GM15510 (cell line): ENCODE data around the gene ACADM.

Experiments
- POLR2A ChIP-seq: IDR thresholded peaks from 3 replicates; pipeline ENCODE4 v1.6.1; 2011; ENCODE audit warnings: borderline replicate concordance; ENCODE audit not compliant: insufficient read length; ENCODE audit errors: extremely low read depth

Gene ACADM

DNA sequence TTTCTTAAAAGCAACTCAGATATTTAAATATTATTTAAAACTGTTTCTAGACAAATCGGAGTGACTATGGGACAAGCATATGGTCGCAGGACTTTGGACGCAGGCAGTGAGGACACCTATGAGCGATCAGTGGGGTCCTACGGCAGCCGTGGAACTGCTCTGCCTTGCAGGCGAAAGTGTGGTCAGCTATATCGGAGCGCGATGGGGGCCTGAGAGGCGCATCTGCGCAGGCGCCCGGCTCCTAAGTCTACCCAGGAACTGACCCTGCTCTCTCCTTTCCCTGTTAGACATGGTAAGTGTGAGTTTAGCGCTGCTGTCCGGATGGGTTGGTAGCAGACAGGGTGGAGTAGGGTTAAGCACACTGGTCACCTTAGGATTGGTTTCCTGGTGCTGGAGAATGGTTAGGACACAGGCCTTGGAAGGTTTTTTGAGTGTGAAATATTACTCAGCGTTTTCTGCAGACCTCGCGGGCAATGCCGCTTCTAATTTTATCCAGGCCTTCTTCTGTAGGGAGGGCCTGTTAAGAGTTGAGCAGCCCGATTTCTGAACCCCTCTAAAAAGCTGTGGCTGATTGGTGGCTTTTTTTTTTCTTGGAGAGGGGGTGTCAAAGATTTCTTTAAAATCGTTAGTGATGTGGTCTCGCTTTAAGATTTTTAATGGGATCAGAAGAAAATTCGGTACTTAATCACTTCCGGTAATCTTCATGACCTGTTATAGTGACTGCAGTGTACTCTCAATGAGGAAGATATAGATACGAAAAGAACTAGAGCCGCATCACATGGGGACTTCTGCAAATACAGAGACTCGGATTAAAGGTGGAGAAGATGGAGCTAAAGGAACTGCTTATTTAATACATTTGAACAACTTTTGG lies 61.7 kb downstream of the ACADM start, which contains the start of gene RABGGTB:
Gene RABGGTB, plus strand, starts transcription at position 274 of the 871 bp plus-strand sequence. Its CDS starts 16 bp downstream, at position 290.
- TF ChIP-seq POLR2A: peak; percentile 99

DNA sequence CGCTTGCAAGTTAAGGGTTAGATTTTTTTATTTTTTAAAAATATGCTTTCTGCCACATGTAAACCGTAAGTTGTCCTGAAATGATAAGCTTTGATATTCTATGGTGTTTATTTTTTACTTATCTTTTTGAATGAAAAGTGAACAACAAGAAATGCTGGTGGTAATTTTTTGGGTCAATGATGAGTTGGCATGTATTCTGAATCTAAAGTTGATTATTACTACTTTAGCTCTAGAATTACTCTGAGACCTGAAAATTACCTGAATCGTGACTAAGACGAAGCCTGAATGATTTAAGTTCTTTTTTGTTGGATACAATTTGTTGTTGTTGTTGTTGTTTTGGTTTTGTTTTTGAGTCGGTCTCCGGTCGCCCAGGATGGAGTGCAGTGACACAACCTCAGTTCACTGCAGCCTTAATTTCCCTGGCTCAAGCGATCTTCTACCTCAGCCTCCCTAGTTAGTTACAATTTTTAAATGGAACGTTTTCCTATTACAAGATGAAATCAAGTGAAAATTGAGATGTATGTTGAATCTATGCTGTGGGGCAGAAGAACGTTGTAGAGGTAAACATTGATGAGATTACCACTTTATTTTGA lies 62.5 kb downstream of the ACADM start:
- no peak for TF ChIP-seq POLR2A

DNA sequence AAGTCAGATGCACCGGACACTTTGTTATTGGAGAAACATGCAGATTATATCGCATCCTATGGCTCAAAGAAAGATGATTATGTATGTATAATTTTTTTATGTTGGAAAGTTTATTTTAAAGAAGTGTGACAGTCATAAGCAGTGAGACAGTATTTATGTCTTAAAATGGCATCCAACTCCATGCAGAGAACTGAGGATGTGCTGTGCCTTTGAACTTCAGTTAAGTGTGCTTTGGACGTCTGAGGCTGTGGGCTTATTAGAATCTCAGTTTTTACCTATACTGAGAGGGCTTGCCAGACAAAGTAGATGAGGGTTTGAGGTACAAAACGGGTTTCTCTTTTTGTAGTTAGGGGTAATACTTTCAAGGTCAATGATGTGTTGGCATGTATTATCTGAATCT lies 63.0 kb downstream of the ACADM start:
- TF ChIP-seq POLR2A: no peak

DNA sequence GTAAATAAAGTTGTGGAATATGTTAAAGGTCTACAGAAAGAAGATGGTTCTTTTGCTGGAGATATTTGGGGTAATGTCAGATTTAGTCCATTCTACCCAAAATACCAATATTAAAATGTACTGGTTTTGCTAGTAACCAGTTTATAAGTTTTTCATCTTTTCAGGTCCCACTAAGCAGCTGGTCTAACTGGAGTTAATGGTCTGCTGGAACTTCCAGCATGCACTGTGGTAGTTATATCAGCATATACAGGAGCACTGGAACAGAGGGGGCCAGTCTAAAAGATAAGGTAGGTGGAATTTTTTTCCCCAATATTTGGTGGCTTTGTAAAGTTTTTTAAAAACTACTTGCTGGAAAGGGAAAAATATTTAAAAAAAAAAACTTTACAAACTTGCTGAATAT lies 65.5 kb downstream of the ACADM start:
- TF ChIP-seq POLR2A: no peak

DNA sequence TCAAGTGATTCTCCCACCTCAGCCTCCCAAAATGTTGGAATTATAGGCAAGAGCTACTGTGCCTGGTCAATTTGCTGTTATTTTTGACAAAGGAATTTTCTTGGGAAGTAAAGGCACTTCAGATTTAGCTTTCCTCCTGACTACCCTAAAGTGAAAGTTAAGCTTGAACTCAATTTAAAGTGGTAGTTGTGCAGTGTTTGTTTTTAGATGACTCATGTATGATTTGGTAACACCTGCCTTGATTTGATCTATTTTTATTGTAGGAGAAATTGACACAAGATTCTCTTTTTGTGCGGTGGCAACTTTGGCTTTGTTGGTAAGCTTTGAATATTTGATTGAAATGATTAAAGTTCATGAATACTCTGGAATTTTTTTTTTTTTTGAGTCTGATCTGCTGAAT lies 66.5 kb downstream of the ACADM start:
- no peak for TF ChIP-seq POLR2A

DNA sequence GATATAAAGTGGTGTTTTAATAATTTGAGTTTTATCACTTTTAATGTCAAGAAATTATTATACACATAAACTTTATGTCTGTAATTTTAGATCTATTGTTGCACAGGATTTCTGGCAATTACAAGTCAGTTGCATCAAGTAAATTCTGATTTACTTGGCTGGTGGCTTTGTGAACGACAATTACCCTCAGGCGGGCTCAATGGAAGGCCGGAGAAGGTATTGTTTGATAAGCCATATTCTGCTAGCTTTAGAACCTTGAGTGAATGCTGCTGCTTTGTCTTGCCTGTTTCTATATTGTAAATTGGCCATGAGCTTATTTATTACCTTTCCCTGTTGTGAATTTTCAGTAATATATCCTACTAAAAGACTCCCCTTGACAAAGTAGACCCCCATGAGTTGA lies 67.6 kb downstream of the ACADM start:
- no peak for TF ChIP-seq POLR2A

DNA sequence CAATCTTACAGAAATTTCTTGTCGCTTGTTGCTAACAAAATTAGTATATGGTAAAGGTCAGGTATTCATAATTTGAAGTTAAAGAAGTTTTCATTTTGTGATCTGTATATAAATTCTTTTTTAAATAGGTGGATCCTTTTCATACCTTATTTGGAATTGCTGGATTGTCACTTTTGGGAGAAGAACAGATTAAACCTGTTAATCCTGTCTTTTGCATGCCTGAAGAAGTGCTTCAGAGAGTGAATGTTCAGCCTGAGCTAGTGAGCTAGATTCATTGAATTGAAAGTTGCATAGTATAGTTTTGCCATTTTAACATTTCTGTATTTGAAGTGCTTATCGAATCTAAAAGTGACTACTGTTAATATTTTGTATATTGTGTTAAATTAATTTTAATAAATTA lies 69.9 kb downstream of the ACADM start:
- no peak for TF ChIP-seq POLR2A

DNA sequence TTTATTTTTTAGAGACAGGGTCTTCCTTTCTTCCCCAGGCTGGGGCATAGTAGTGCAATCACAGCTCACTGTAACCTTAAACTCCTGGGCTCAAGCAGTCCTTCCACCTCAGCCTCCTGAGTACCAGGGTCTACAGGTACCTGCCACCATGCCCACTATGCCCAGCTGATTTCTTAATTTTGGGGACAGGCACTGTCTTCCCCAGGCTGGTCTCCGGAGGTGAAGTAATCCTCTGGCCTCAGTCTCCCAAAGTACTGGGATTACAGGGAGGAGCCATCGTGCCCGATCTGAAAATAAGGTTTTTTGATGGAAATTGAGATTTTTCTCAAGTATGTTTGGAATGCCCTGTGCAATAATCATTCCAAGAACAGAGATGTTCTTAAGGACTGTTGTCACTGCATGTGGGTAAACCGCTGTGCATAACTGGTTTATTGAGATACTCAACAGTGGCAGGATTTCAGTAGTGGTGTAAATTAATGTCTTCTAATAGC lies 71.2 kb downstream of the ACADM start:
- no peak for TF ChIP-seq POLR2A

DNA sequence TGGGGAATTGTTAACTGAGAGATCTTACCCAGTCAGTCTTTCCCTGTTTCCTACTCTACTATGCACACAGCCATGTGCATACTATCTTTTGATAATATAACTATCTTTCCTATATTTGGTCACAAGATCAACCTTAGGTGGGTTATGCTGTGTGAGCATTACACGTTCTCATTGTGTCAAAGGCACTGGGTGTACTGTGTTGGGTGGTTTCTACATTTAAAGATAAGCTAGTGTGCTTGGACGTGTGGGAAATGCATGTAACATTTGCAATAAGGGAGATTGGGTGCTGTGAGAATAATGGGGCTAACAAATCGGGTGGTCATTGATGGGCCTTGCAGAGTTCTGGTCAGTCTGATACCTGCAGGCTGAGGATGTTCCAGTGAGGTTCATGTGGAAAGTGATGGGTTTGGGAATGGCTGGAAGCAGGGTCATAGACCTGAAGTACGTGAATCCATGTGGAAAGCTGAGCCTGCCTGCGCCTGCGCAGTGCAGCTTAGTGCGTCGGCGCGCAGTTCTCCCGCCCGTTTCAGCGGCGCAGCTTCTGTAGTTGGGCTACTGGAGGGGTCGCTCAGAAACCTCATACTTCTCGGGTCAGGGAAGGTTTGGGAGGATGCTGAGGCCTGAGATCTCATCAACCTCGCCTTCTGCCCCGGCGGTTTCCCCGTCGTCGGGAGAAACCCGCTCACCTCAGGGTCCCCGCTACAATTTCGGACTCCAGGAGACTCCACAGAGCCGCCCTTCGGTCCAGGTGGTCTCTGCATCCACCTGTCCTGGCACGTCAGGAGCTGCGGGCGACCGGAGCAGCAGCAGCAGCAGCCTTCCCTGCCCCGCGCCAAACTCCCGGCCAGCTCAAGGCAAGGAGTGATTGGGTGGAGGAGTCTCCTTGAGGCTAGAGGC lies 72.1 kb downstream of the ACADM start, which contains the start of gene MSH4:
Gene MSH4, plus strand, starts transcription at position 507 of the 897 bp plus-strand sequence. Its CDS starts 104 bp downstream, at position 611.
- TF ChIP-seq POLR2A: peak; percentile 36

DNA sequence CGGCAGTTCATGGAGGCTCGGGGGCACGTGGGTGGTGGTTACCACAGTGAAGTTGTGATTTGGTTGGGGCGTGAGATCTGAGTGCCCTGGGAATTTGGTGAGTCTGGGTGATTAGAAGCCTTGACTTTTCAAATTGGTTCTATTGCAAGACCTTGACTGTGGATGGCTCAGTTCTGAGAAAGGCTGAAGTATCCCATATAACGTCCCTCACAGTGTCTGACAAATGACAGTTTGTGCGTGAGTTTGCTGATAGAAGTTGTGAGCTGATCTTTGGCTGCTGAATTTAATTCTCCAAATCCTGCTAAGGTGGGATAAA lies 72.7 kb downstream of the ACADM start:
- no peak for TF ChIP-seq POLR2A

DNA sequence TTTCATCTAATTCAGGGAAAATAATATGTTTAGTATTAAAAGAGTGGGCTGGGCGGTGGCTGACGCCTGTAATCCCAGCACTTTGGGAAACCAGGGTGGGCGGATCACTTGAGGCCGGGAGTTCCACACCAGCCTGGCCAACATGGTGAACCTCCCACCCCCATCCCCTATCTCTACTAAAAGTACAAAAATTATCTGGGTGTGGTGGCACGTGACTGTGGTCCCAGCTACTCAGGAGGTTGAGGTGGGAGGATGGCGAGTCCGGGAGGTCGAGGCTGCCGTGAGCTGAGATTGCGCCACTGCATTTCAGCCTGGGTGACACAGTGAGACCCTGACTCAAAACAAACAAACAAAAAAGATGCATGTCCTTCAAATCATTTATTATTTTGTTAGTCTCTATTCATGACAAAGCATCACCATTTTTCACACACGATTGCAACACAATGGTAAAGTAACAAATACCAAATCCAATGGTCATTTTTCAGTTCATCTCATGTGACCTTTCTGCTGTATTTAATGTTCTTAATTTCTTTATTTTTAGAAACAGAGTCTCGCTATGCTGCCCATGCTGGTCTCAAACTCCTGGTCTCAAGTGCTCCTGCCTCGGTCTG lies 73.2 kb downstream of the ACADM start:
- no peak for TF ChIP-seq POLR2A

DNA sequence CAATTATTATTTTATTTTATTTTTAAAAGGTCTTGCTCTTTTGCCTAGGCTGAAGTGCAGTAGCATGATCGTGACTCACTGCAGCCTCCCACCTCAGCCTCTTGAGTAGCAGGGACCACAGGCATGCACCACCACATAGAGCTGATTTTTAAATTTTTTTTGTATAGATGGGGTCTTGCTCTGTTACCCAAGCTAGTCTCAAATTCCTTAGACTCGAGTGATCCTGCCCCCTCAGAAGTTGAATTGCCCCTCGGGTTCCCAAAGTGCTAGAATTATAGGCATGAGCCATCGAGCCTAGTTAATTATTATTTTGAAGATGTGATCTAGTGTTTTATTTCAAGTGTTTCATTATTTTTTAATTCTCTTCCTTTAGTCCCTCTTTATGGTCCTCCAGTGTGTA lies 84.4 kb downstream of the ACADM start:
- TF ChIP-seq POLR2A: no peak

DNA sequence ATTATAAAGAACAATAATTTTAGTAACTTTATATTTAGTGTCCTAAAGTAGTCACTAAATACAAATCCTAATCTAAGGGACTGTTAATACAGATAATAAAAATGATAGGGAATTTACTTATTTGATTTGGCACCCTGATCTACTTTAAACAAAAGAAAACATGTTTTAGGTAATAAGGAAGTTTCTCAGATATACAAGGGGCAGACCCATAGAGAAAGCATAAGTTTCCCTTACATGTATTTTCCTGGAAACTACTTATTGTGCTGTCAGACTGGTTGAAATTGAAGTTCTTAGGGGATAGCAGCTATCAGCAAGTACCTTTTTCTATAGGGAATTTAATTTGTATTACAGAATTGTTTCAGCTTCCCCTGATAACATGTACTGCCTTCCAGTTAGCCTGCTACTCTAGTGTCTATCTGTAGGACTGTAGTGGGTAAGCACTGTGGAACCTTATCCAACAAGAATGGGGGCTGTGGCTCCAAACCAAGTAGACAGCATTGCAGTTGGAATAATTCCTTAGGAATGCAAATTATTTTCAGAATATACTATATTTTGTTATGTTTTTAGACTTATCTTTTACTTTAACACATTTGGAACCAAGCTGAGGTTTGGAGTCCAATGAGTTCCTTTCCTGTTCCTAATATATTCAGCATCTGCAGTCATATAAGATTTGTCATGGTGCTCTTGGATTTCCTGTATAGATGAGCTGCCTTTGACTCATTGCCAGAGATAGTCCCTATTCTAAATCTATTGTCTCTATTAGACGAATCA lies 86.9 kb downstream of the ACADM start:
- no peak for TF ChIP-seq POLR2A

DNA sequence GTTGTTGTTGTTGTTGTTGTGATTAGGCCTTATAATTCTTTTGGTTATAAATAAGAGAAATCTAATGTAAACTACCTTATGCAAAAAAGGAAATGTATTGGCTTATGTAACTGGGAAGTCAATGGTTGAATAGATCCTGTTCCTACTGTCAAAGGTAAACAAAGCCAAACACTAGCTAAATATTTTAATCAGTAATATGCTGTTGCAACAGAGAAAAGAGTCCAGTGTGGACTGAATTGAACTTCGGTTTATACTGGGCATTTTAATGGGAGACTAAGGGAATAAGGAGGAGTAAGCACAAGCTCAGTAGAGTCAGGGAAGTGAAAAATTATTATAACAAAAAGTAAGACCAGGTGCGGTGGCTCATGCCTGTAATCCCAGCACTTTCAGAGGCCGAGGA lies 87.6 kb downstream of the ACADM start:
- no peak for TF ChIP-seq POLR2A
